Adrenal gland (tissue), 5 donors: ENCODE measurements around the gene KIF6.

Experiments
- CTCF ChIP-seq, 6 experiments: fragments of 450-650 bp in 4 of 6; fragments of 200-600 bp in 2 of 6; sonication (generic) in 1 of 6; IDR thresholded peaks; 1 replicate in 5 of 6; 2 replicates in 1 of 6; pipeline versions ENCODE4 v1.5.1 to v1.8.0; 2016 to 2021; ENCODE audit warnings: antibody characterized with exemption in 6 of 6, mild to moderate bottlenecking in 2 of 6, moderate library complexity in 1 of 6
- POLR2A ChIP-seq, 2 donors: fragments of 450-650 bp; IDR thresholded peaks; one replicate each; pipeline ENCODE4 v1.6.1; 2017; ENCODE audit warnings: antibody characterized with exemption in 2 of 2, mild to moderate bottlenecking in 2 of 2, moderate library complexity in 1 of 2
- donor health status: DM: no; HTN: no; CAD: no.

- TF ChIP-seq CTCF (IDR thresholded peaks at IDR 0.05): no peak
- TF ChIP-seq POLR2A (IDR thresholded peaks at IDR 0.05): no peak
Measured at GRCh38 chr6:39599341-39599740, 125.9 kb downstream of the KIF6 start.
